ENCODE measurements around the gene AP3S2. TPM values are rescaled to one million over a fixed set of nuclear protein-coding genes. Genes with fewer than 3 reads are reported as not detected.
"Not testable (repeated sequence)": the region's sequence is repeated elsewhere in the genome, so short reads cannot be mapped to it uniquely, and the experiment has no call there.

AP3S2 gene
- polyA plus RNA-seq, 5 donors, result 22.3 to 37.2 (median 30.1) TPM

DNA sequence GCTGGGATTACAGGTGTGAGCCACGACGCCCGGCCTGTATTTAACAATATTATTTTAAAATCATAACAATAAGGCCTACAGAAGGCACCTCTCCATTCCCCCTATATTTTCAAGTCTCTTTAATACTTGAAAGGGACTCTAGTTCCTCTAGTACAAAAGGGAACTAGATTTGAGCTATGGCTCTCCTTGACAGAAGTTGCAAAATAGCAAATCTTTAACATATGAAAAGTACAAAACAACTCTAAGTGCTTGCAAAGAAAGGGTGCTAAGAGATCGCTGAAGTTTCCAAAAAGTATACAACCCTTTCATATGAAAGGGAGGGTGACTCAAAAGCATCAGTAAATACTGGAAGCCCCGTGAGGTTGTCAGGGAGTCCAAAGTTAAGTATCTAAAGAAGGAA lies 23.8 kb downstream of the AP3S2 start:
- DNase-seq, result no peak

GRCh38 chr15:89869490-89869889 lies 24.3 kb downstream of the AP3S2 start:
- not testable (repeated sequence) for DNase-seq

- DNase-seq, result no peak
These were observed 28.6 kb downstream of the AP3S2 start for GRCh38 chr15:89864958-89865739.

DNA sequence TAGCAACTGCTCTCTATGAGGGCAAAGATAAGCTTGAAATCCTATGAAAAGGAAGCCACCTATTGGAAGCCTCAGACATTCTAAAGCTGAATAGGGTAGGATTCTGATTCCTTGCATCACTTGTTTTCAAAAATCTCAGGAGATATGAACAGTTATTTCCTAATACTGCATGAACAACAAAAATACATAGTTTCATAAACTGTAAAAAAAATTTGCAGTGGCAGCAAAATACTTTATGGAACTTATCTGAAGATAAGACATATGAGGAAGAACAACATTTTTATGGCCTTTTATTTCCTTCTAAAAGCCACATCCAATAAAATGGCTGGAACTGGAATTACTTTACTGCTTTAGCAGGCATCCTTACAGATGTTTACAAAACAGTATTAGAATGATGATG lies 29.9 kb downstream of the AP3S2 start:
- DNase-seq, result no peak

DNA sequence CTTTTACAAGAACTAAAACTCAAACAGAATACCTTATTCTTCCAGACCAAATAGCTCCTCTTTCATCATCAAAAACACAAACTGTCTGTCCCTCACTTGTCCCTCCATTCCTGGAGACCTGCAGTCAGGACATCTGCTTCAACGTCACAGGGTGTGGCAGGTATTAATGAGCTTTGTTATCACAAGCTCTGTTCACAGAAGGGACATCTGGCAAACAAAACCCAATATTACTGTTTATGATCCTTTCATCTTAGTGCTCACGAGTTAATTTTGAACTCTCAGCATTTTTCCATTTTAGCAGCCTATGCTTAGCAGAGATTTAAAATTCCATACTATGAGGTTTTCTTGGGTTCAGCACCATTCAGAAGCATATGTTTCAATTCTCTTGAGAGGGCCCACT lies 32.9 kb downstream of the AP3S2 start:
- no peak for DNase-seq

DNA sequence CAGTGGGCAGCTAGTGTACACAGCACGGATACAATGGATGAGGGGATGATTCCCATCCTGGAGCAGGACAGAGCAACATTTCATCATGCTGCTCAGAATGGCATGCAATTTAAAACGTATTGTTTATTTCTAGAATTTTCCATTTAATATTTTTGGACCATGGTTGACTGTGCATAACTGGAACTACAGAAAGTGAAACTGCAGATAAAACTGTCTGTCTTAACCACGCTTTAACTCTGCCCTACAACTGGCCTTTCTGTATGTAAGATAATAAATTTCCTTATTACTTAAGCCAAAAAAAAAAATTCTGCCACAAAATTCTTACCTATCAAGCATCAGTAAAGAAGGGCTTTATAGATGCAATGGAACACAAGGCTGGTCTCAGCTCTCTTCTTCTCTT lies 33.4 kb downstream of the AP3S2 start:
- DNase-seq, result no peak

DNA sequence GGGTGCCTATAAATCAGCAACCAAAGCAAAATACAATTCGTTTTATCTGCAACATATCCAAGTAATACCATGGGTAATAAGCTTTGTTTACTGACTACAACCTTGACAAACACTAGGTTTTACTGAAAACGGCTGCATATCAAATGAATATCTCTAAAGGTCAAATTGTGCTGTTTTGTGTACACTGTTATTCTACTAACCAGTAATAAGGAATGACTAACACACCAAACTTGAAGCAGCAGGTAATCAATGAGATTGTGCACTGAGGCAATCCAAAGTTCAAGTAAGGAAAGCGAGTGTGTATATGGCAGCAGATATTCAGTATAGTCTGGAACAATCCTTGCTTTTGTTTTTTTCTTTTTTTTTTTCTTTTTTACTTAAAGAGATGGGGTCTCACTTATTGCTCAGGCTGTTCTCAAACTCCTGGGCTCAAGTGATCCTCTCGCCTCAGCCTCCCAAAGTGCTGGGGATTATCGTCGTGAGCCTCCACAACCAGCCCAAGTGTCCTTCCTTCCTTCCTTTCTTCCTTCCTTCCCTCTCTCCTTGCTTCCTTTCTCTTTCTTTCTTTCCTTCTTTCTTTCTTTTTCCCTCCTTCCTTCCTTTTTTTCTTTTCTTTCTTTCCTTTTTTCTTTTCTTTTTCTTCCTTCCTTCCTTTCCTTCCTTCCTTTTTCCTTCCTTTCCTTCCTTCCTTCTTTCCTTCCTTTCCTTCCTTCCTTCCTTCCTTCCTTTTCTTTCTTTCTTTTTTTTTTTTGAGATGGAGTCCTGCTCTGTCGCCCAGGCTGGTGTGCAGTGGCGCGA lies 34.9 kb downstream of the AP3S2 start:
- no peak for DNase-seq

DNA sequence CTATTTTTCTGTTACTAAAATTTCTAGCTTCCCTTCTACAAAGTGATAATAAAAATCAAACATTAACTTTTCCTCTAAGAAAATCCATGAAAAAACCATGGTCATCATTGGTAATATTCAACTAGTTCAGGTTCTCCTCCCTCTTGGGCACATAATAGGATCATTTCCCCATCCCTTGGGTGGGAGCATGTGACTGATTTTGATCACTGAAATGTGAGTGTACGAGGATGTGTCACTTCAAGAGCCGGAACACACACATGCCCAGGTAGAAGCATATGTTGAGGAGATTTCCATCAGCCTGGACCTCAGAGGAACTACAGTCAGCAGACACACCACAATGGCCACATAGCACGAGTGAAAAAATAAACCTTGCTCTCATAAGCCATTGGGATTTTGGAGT lies 36.1 kb downstream of the AP3S2 start:
- DNase-seq, result no peak

DNA sequence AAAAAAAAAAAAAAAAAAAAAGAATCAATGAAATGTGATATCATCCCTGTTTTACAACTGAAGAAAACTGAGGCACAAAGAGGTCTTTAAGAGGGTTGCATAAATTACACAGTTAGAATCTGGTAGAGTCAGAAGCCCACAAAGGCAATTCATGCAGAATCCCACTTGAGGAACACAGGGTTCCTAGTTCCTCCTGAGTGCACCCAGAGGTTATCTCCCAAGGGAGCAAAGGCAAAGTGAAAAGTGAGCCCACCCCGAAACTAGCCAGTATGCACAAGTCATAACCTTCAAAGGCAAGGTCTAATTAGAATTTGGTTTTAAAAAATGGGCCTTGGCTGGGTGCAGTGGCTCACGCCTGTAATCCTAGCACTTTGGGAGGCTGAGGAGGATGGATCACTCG lies 37.8 kb downstream of the AP3S2 start:
- DNase-seq, result no peak

DNA sequence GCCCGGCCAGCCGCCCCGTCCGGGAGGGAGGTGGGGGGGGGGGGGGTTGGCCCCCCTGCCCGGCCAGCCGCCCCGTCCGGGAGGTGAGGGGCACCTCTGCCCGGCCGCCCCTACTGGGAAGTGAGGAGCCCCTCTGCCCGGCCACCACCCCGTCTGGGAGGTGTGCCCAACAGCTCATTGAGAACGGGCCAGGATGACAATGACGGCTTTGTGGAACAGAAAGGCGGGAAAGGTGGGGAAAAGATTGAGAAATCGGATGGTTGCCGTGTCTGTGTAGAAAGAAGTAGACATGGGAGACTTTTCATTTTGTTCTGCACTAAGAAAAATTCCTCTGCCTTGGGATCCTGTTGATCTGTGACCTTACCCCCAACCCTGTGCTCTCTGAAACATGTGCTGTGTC lies 38.9 kb downstream of the AP3S2 start:
- not testable (repeated sequence) for DNase-seq

DNA sequence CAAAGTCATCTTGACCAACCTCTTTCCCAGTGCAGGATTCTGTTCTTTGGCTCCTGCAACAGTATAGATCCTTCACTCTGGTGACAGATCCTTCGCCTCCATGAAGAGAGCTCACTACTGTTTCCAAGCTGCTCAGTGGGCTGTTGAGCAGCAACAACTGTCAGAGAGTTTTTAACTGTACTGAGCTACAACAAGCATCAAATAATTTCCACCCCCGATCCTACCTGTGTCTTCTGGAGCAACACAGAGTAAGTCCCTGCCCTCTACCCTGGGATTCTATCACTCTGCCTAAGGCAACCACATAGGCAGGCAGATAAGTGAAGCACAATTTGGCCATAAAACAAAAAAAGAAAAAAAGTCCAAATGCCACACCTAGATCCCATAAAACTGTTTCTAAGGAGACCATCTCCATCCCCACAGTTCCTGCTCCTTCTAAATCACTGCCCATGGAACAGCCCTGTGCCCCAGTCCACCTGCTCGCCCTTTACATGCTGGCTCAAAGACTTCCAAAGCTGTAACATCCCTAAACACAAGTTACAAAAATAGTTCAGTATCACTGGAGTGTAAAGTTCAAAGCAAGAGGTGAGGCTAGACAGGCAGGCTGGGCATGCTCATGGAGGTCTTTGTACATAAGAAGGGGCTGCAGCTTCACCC lies 41.3 kb downstream of the AP3S2 start:
- no peak for DNase-seq

- DNase-seq, result no peak
These were observed 42.0 kb downstream of the AP3S2 start for GRCh38 chr15:89851673-89852341.

- DNase-seq, result no peak
These were observed 44.9 kb downstream of the AP3S2 start for GRCh38 chr15:89848970-89849292.

DNA sequence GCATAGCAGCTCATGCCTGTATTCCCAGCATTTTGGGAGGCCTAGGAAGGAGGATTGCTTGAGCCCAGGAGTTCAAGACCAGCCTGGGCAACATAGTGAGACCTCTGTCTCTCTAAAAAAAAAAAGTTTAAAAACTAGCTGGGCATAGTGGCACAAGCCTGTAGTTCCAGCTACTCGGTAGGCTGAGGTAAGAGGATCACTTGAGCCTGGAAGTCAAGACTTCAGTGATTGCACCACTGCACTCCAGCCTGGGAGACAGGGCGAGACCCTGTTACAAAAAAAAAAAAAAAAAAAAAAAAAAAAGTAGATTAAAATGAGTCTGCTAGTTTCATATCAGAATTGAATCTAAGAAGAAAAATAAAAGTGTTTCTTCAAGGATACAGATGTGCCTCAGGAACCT lies 46.7 kb downstream of the AP3S2 start:
- no peak for DNase-seq

- DNase-seq, result no peak
These were observed 48.4 kb downstream of the AP3S2 start for GRCh38 chr15:89845305-89845893.

- no peak for DNase-seq
These were observed 51.8 kb downstream of the AP3S2 start for GRCh38 chr15:89841962-89842361.

GRCh38 chr15:89841306-89841705 lies 52.5 kb downstream of the AP3S2 start:
- no peak for DNase-seq

DNA sequence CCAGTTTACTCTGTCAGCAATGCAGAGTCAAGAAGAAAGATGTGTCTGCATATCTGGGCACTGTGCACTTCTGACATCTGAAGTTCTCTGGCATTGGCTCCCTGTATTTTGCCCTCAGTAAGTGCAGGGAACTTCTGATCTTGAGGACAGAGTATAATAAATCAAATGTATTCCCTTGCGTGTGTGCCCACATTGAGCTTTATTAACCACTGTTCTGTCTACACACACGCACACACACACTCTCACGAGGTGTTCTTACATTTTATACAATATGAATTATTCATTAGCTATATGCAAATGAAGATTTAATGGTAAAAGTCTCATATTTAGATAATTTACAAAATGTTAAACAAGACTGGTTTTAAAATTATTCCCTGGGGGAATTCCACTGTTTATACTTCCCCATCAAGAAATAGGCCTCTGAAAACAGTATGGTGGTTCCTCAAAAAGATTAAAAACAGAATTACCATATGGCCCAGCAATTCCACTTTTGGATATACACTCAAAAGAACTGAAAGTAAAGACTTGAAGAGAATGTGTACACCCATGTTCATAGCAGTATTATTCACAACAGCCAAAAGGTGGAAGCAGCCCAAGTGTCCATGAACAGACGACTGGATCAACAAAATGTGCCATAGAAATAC lies 54.5 kb downstream of the AP3S2 start:
- no peak for DNase-seq

DNA sequence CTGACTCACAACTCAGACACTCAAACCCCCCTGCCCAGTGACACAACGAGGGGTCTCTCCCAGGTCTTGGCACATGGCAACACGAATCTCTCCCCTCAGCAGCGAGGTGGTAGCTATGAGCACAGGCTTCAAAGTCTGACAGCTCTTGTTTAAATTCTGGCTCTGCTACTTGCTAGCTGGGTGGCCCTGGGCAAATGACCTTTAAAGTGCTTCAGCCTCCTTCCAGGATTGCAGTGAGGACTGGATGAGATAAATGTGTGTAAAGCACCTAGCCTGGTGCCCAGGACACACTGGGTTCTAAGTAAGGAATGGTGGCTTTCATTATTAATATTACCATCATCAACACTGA lies 56.0 kb downstream of the AP3S2 start:
- no peak for DNase-seq

GRCh38 chr15:89837134-89837829 lies 56.5 kb downstream of the AP3S2 start:
- no peak for DNase-seq
